WERI-Rb-1 (cell line): ENCODE results near the gene COL23A1.

ENCODE experiments used
- DNase-seq: peaks from one replicate; pipeline ENCODE4 v3.0.0-alpha.2; 2020
- H3K27ac ChIP-seq: fragments of 250-450 bp; sonication (Bioruptor Pico); 2 replicates; pipeline ENCODE4 v1.5.1; 2020; ENCODE audit warnings: mild to moderate bottlenecking, moderate library complexity
- H3K27me3 ChIP-seq: fragments of 250-450 bp; sonication (Bioruptor Pico); 2 replicates; pipeline ENCODE4 v1.5.1; 2021; ENCODE audit warnings: mild to moderate bottlenecking, low read depth, moderate library complexity; ENCODE audit not compliant: insufficient read depth, severe bottlenecking
- H3K36me3 ChIP-seq: fragments of 250-450 bp; sonication (Bioruptor Pico); 2 replicates; pipeline ENCODE4 v1.5.1; 2020; ENCODE audit warnings: mild to moderate bottlenecking, moderate library complexity
- H3K4me3 ChIP-seq: 2 replicates; pipeline ENCODE4 v1.5.1; 2011; ENCODE audit warnings: low read depth, mild to moderate bottlenecking, control low read depth, low read length
- H3K9me3 ChIP-seq: fragments of 250-450 bp; sonication (Bioruptor Pico); 2 replicates; pipeline ENCODE4 v1.5.1; 2021; ENCODE audit warnings: mild to moderate bottlenecking, moderate library complexity; ENCODE audit not compliant: severe bottlenecking
- CTCF ChIP-seq: IDR thresholded peaks from 2 replicates; pipeline ENCODE4 v1.5.1; 2011; ENCODE audit warnings: low read depth, mild to moderate bottlenecking, control low read depth, inconsistent platforms, low read length

Gene COL23A1

GRCh38 chr5:178469975-178470759 lies 120.0 kb downstream of the COL23A1 start:
- TF ChIP-seq CTCF = no peak
- Histone ChIP-seq H3K9me3 (no peaks in the 10 kb centered on the region), H3K4me3 (no peak overlapping the region), H3K36me3 (no peaks in the 10 kb centered on the region), H3K27me3 (no peaks in the 10 kb centered on the region), H3K27ac (peak overlapping the region; percentile 77)
- peak; percentile 54 for DNase-seq

GRCh38 chr5:178469011-178469974 lies 120.9 kb downstream of the COL23A1 start:
- no peak for DNase-seq
- TF ChIP-seq CTCF = no peak
- Histone ChIP-seq H3K27me3 (no peaks in the 10 kb centered on the region), H3K9me3 (no peaks in the 10 kb centered on the region), H3K27ac (peak overlapping the region; percentile 18; the same call in 1 of the 2 replicates), H3K36me3 (no peaks in the 10 kb centered on the region), H3K4me3 (no peak overlapping the region)

GRCh38 chr5:178468196-178468685 lies 122.0 kb downstream of the COL23A1 start:
- Histone ChIP-seq H3K9me3 (no peaks in the 10 kb centered on the region), H3K27ac (no peak overlapping the region), H3K27me3 (no peaks in the 10 kb centered on the region), H3K4me3 (no peak overlapping the region), H3K36me3 (no peaks in the 10 kb centered on the region)
- TF ChIP-seq CTCF = no peak
- no peak for DNase-seq

GRCh38 chr5:178467568-178468195 lies 122.5 kb downstream of the COL23A1 start:
- Histone ChIP-seq H3K4me3 (no peak overlapping the region), H3K27ac (no peak overlapping the region), H3K27me3 (no peaks in the 10 kb centered on the region), H3K9me3 (no peaks in the 10 kb centered on the region), H3K36me3 (no peaks in the 10 kb centered on the region)
- TF ChIP-seq CTCF = no peak
- no peak for DNase-seq

GRCh38 chr5:178467205-178467567 lies 123.0 kb downstream of the COL23A1 start:
- H3K4me3 ChIP-seq = no peak overlapping the region
- no peak for TF ChIP-seq CTCF
- no peak overlapping the region for H3K27ac ChIP-seq
- no peak for DNase-seq
- no peaks in the 10 kb centered on the region for H3K27me3 ChIP-seq
- no peaks in the 10 kb centered on the region for H3K9me3 ChIP-seq
- no peaks in the 10 kb centered on the region for H3K36me3 ChIP-seq
